Stimulated activated CD8-positive, alpha-beta memory T cell treated with anti-CD3 and anti-CD28 coated beads, Interleukin-12 subunit alpha, Interleukin-12 subunit beta, amount 100 ng/mL, for 1 hour (primary cell): ENCODE measurements around the gene PDXK.
"Not testable (repeated sequence)": the region's sequence is repeated elsewhere in the genome, so short reads cannot be mapped to it uniquely, and the experiment has no call there.

Experiments
- DNase-seq: peaks from one replicate; pipeline ENCODE4 v3.0.0-alpha.2; 2020; ENCODE audit warnings: low read depth

Gene PDXK

DNA sequence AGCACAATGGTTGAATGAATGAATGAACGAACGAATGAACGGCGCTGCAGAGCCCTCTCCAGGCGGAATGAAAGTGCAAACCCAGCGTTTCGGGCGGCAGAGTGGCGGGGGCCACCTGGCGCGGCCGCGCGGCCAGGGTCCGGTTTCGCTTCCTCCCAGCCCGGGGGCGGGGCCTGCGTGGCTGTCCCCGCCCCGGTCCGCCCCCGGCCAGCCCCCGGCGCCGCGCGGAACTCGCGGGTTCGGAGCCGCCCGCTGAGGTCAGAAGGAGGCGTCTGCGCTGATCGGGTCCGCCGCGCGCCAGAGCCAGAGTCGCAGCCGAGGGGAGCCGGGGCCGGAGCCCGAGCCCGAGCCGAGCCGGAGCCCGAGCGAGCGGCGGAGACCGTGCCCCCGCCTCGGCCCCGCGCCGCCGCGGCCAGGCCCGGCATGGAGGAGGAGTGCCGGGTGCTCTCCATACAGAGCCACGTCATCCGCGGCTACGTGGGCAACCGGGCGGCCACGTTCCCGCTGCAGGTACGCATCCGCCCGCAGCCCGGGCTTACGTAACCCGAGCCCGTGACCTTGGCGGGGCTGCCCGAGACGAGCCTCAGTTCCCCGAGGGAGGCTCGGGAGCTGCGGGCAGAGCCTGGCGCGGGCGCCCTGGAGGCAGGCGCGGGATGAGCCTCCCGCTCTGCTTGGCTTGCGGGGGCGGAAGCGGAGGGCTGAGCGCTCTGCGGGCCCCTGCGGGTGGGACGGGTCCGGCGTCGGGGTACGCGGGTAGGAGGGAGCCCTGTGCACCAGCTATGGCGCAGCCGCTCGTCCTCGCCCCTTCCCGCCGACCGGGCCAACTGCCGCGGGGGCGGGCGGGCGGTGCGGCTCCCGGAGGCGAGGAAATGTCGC is at the start of gene PDXK:
TSS of gene PDXK (plus strand) at position 258 of the 876 bp plus-strand sequence. CDS start at position 424, 166 bp downstream.
- DNase-seq = peak; percentile 54

GRCh38 chr21:43669828-43670605 is 48.9 kb upstream of the PDXK start:
- DNase-seq = no peak

DNA sequence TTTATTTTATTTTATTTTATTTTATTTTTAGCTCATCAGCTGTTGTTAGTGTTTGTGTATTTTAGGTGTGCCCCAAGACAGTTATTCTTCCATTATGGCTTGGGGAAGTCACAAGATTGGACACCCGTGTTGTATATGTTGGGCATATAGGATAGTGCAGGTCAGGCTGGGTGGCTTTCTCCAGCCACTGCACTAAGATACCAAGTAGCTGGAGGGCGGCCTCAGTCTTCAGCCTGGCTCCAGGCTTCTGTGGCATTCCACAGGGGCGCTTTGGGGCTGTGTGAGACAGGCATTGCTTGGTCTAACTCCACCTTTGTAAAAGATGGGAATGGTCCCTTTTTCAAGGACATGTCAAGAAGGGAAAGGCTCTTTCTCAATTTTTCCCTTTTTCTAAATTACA is 43.1 kb upstream of the PDXK start:
- no peak for DNase-seq

- no peak for DNase-seq
These were observed 42.5 kb upstream of the PDXK start for GRCh38 chr21:43676391-43676790.

DNA sequence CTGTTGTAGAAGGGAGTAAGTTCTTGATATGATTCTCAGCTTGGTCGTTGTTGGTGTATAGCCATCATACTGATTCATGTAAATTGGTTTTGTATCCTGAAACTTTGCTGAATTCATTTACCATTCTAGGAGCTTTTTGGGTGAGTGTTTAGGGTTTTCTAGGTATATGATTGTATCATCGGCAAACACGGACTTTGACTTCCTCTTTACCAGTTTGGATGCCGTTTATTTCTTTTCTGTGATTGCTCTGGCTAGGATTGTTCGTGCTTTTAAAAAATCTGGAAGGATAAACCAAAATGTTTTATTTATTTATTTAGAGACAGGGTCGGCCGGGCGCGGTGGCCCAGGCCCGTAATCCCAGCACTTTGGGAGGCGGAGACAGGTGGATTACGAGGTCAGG is 39.0 kb upstream of the PDXK start:
- DNase-seq = no peak

DNA sequence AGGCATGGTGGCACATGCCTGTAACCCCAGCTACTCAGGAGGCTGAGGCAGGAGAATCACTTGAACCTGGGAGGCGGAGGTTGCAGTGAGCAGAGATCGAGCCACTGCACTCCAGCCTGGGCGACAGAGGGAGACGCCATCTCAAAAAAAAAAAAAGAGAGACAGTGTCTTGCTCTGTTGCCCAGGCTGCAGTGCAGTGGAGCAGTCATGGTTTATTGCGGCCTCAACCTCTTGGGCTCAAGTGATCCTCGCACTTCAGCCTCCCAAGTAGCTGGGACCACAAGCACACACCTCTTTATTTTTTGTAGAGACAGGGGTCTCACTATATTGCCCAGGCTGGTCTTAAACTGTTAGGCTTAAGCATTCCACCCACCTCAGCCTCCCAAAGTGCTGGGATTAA is 38.5 kb upstream of the PDXK start:
- DNase-seq = not testable (repeated sequence)

GRCh38 chr21:43681650-43682049 is 37.3 kb upstream of the PDXK start:
- DNase-seq = no peak

DNA sequence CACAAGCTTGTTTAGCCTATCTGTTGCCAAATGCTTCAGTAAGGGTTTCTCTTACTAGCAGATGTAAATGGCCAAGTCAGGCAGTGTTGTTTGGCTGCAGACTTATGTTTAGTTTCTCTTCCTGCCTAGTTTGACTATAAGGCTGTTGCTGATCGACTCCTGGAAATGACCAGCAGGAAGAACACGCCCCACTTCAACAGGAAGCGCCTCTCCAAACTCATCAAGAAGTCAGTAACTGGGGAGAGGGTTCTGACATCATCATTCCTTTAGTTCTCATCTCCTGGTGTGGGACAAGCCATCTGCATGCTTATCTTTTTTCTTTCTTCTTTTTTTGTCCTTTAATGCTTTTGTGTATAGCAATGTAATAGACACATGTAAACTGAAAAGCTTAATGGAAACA is 34.5 kb upstream of the PDXK start:
- DNase-seq = no peak

DNA sequence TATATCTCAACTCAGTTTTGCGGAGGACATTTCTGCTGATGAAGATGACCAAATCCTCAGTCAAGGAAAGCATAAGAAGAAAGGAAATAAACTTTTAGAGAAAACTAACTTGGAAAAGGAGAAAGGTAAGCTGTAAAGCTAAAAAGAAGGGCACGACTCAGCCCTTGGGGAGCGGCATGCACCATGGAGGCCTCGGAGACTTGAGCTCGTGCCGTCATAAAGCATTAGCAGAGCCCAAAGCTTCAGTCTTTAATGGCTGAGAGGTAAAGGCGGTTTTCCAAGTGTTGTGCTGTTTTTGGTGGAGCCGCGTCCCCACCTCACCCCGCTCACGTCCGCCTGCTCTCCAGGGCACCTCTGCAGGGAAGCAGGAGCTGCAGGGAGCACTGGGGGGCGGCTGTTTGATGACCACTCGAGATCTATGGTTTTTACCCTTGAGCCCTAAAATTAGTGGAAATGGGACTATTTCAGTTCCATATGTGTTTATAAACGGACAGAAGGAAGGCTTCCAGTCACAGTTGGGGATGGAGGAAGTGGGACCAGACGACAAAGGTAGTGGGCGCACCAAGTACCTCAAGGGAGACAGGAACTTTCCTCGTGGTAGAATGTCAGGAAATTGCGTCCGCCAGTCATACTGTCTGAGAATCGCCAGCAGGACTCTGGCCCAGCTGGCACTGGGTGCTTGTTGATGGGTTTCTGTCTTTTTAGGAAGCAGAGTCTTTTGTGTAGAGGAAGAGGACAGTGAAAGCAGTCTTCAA is 31.9 kb upstream of the PDXK start:
- no peak for DNase-seq

GRCh38 chr21:43687566-43688399 is 31.1 kb upstream of the PDXK start:
- DNase-seq = no peak

DNA sequence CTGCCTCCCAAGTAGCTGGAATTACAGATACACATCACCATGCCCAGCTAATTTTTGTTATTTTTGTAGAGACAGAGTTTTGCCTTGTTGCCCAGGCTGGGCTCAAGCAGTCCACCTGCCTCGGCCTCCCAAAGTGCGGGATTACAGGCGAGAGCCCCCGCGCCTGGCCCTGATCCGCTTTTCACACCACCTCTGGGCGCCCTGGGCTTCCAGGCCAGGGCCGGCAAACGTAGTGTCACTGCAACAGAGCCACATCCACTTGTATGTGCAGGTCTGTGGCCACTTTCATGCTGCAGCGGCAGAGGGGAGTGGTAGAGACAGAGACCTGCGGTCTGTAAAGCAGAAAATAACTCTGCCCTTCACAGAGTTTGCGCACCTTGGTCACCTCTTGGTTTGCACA is 30.0 kb upstream of the PDXK start:
- no peak for DNase-seq

- no peak for DNase-seq
These were observed 29.2 kb upstream of the PDXK start for GRCh38 chr21:43689556-43690337.

GRCh38 chr21:43690346-43690745 is 28.6 kb upstream of the PDXK start:
- no peak for DNase-seq

DNA sequence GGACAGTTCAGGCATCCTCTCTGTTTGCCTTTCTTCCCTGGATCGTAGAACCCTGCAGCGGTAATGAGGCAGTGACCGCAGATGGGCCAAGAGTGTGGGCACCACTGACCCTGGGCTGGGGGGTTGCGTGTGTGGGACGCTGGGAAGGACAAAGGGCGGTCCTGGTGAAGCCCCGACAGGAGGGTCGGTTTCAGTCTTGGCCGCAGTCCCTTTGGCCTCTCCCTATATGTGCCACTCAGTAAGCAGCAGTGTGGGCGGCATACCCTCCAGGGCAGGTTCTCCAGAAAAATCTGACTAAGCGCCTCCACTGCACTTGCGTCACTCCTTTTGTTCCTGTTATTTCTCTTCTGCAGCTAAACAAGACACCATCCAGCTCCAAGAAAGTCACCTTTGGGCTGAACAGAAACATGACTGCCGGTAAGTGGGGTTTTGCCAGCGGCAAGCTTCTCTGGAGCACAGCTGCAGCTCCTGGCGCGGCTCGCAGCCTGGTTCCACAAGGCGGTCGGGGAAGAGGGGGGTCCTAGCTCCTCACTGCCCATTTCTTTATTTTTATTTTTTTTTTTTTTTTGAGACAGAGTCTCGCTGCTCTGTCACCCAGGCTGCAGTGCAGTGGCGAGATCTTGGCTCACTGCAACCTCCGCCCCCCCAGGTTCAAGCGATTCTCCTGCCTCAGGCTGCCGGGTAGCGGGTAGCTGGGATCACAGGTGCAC is 27.7 kb upstream of the PDXK start:
- DNase-seq = no peak

GRCh38 chr21:43691801-43692200 is 27.1 kb upstream of the PDXK start:
- DNase-seq = no peak

DNA sequence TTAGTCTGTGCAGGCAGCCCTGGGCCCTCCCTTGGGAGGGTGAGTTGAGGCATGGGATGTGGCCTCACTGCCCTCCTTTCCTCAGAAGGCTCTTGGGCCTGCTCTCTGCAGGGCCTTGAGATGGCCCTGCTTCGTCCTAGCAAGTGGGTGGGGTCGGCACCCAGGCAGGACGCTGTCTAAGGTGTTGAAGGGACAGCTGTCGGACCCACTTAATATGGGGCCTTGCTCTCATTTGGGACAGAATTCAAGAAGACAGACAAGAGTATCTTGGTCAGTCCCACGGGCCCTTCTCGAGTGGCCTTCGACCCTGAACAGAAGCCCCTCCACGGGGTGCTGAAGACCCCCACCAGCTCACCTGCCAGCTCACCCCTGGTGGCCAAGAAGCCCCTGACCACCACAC is 26.0 kb upstream of the PDXK start:
- no peak for DNase-seq

GRCh38 chr21:43693981-43694380 is 24.9 kb upstream of the PDXK start:
- DNase-seq = no peak

DNA sequence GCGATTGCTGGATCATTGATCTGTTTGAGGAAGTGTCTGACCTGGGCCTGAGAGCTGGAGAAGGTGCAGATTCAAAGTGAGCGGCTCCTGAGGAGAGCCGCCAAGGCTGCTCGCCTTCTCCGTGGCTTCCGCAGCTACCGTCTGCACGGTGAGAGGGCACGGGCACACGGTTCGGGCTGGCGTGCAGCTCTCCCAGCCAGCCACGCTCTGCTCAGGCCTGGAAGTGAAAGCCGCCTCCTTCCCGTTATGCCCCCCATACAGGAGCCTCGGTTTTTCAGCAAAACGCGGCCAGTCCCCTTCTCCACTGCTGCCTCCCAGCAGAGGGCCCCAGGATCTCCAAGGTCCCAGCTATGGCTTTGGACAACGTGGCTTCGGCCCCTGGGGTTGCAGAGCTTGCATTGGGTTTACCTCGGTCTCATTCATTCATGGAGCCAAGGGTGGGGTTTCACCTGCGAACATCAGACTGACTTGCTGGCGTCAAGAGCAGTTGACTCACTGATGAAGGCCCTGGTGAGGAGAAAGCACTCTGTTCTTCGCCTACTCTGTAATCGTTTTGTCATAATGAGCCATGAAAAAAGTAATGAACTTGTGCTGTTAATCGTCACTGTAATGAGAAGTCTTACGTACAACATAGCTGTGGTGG is 24.4 kb upstream of the PDXK start:
- DNase-seq = no peak

GRCh38 chr21:43696214-43696613 is 22.7 kb upstream of the PDXK start:
- no peak for DNase-seq
